Loucy (cell line): ENCODE results near the gene HEATR5A.

Experiments used
- CTCF ChIP-seq: fragments of 200-600 bp; sonication (generic); conservative IDR thresholded peaks from 2 replicates; pipeline ENCODE4 v1.5.1; 2014; ENCODE audit warnings: mild to moderate bottlenecking, antibody characterized with exemption, low read length
- EZH2phosphoT487 ChIP-seq: fragments of 200-600 bp; IDR thresholded peaks from 2 replicates; pipeline ENCODE4 v1.6.1; 2018; ENCODE audit warnings: antibody characterized with exemption, mild to moderate bottlenecking, moderate library complexity, borderline replicate concordance

- TF ChIP-seq CTCF (no peak), EZH2phosphoT487 (no peak)
These were observed 132.9 kb downstream of the HEATR5A start for GRCh38 chr14:31287294-31287972.
